MCF 10A (cell line): Measurements from ENCODE around the gene EDN1. TPM values are rescaled to one million over a fixed set of nuclear protein-coding genes. Genes with fewer than 3 reads are reported as not detected.

ENCODE experiments used
- BruUV-seq: library from RNA; stranded (reverse); fragments of 400-500 nt; replicated peaks from 2 replicates; lab custom pipeline; 2021; lab: Mats Ljungman, UMichigan
- CTCF ChIA-PET: fragments of 300-600 bp; sonication (Branson Sonifier 250); formaldehyde crosslinking; extraction: SDS; loops from one replicate; lab custom pipeline; 2021; ENCODE audit warnings: antibody characterized with exemption, inconsistent platforms; lab: Yijun Ruan, JAX
- POLR2A ChIA-PET: fragments of 300-600, 350-650 bp; sonication (Branson Sonifier 250); formaldehyde crosslinking; extraction: SDS; loops from one replicate; lab custom pipeline; 2020; ENCODE audit warnings: antibody characterized with exemption, inconsistent platforms; lab: Yijun Ruan, JAX
- DNase-seq: peaks from one replicate; pipeline ENCODE4 v3.0.0-alpha.2; 2018; ENCODE audit not compliant: unreplicated experiment
- H3K27ac Mint-ChIP-seq: one replicate; pipeline ENCODE4 v1.8.0; 2022; ENCODE audit warnings: mild to moderate bottlenecking, low read depth, mixed read lengths; ENCODE audit not compliant: unreplicated experiment
- H3K27me3 Mint-ChIP-seq: one replicate; pipeline ENCODE4 v1.8.0; 2022; ENCODE audit warnings: mixed read lengths; ENCODE audit not compliant: insufficient read depth, unreplicated experiment
- H3K36me3 Mint-ChIP-seq: one replicate; pipeline ENCODE4 v1.8.0; 2022; ENCODE audit warnings: mild to moderate bottlenecking, moderate library complexity, mixed read lengths; ENCODE audit not compliant: insufficient read depth, unreplicated experiment
- H3K4me1 Mint-ChIP-seq: one replicate; pipeline ENCODE4 v1.8.0; 2022; ENCODE audit warnings: mixed read lengths; ENCODE audit not compliant: insufficient read depth, unreplicated experiment
- H3K4me3 Mint-ChIP-seq: one replicate; pipeline ENCODE4 v1.8.0; 2022; ENCODE audit warnings: mild to moderate bottlenecking, moderate library complexity, mixed read lengths; ENCODE audit not compliant: unreplicated experiment
- H3K9me3 Mint-ChIP-seq: one replicate; pipeline ENCODE4 v1.8.0; 2022; ENCODE audit warnings: mixed read lengths; ENCODE audit not compliant: unreplicated experiment
- CTCF ChIP-seq: fragments of 200-600 bp; IDR thresholded peaks from one replicate; pipeline ENCODE4 v1.8.0; 2022; ENCODE audit warnings: antibody characterized with exemption, mild to moderate bottlenecking; ENCODE audit not compliant: unreplicated experiment
- intact Hi-C: fragments of 100-400 bp; cut with micrococcal nuclease; formaldehyde crosslinking; loops from 2 replicates; pipeline ENCODE4 v1.14.1; 2022
- total RNA-seq: library from RNA; stranded (reverse); gene quantifications from 2 replicates; pipeline ENCODE4 v1.2.3, GENCODE V29; 2022

EDN1 gene
- total RNA-seq, 1 experiment from 2014 or later, result 2.7 TPM

GRCh38 chr6:12336121-12336971, 46.2 kb downstream of the EDN1 start:
- Mint-ChIP-seq H3K9me3 (no peaks in the 10 kb centered on the region), H3K27ac (no peak overlapping the region), H3K36me3 (peaks cover 5% of the 10 kb centered on the region), H3K4me3 (no peak overlapping the region), H3K27me3 (no peaks in the 10 kb centered on the region), H3K4me1 (peaks cover 5% of the 10 kb centered on the region)
- no TSS peak for BruUV-seq
- DNase-seq, result no peak
- TF ChIP-seq CTCF, result no peak
- intact Hi-C loops, result no loop called here
- ChIA-PET CTCF (interaction anchor here (0.6 to 1.6 kb wide), 4 partner anchors 9 to 269 kb away, joined by 3 to 5 read pairs (median 4); no protein-coding TSS in a partner anchor), POLR2A (interaction anchor here (1.2 to 1.4 kb wide), 2 partner anchors 12 to 23 kb away, joined by 3 to 4 read pairs; no protein-coding TSS in a partner anchor)

- Mint-ChIP-seq H3K4me3 (no peak overlapping the region), H3K9me3 (no peaks in the 10 kb centered on the region), H3K27ac (no peak overlapping the region), H3K27me3 (no peaks in the 10 kb centered on the region), H3K4me1 (peaks cover 13% of the 10 kb centered on the region), H3K36me3 (no peaks in the 10 kb centered on the region)
- TF ChIP-seq CTCF, result no peak
- DNase-seq, result no peak
- ChIA-PET POLR2A (no interaction called here), CTCF (no interaction called here)
- intact Hi-C loops, result no loop called here
- no TSS peak for BruUV-seq
Observed at GRCh38 chr6:12339022-12339421, 48.9 kb downstream of the EDN1 start.

- Mint-ChIP-seq H3K4me1 (peaks cover 9% of the 10 kb centered on the region), H3K27ac (no peak overlapping the region), H3K36me3 (no peaks in the 10 kb centered on the region), H3K4me3 (no peak overlapping the region), H3K27me3 (no peaks in the 10 kb centered on the region), H3K9me3 (no peaks in the 10 kb centered on the region)
- ChIA-PET CTCF (no interaction called here), POLR2A (no interaction called here)
- no peak for TF ChIP-seq CTCF
- intact Hi-C loops, result no loop called here
- DNase-seq, result no peak
- BruUV-seq, result no TSS peak
Observed at GRCh38 chr6:12339808-12340487, 49.8 kb downstream of the EDN1 start.

- H3K27me3 Mint-ChIP-seq, result no peaks in the 10 kb centered on the region
- BruUV-seq, result no TSS peak
- POLR2A ChIA-PET, result no interaction called here
- intact Hi-C loops, result no loop called here
- no peak overlapping the region for H3K27ac Mint-ChIP-seq
- TF ChIP-seq CTCF, result no peak
- H3K9me3 Mint-ChIP-seq, result no peaks in the 10 kb centered on the region
- no peak overlapping the region for H3K4me3 Mint-ChIP-seq
- no peaks in the 10 kb centered on the region for H3K36me3 Mint-ChIP-seq
- CTCF ChIA-PET, result no interaction called here
- H3K4me1 Mint-ChIP-seq, result peaks cover 9% of the 10 kb centered on the region
- no peak for DNase-seq
Observed at GRCh38 chr6:12340488-12340818, 50.3 kb downstream of the EDN1 start.
